COR-L47 (cell line): ENCODE measurements around the gene TAF6.

Experiments
- DNase-seq: peaks from one replicate; lab custom pipeline; 2025; lab: John Stamatoyannopoulos, UW

The TAF6 gene

DNA sequence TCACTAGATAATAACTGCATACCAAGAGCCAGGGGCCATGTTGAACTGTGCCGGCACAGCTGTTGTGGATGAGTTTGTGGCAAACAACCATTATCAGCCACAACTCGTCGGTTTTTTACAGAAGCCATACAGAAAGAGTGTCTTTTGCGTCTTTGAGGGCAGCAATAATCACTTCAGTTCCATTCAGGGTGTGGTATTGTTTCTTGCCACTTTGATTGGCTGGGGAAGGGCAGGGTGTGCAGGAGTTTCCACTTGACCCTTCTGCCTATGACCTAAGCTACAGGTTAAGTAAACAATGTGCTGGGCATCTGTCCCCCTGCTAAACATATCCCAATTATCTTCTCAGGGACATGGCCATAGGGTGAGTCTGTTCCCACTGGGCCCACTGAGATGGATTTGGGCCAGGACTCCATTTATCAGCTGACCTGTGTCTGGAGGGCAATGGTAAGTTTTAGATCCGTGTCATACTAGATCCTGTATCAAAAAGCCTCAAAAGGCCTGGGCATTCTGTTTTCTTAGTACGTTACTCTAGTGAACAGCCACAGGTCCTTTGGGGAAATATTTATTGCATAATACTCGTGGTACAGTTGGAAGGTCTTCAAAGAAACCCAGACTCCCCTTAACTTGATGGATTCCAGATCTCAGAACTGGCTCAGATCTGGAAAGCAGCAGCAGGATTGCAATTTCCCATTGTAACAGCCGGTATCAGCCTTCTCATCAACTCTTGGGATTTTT, 53.5 kb downstream of the TAF6 start:
- no peak for DNase-seq

- no peak for DNase-seq
Measured at GRCh38 chr7:100064162-100064561, 55.0 kb downstream of the TAF6 start.

- DNase-seq: no peak
Measured at GRCh38 chr7:100063376-100063775, 55.8 kb downstream of the TAF6 start.

- no peak for DNase-seq
Measured at GRCh38 chr7:100061518-100062193, 57.5 kb downstream of the TAF6 start.

- no peak for DNase-seq
Measured at GRCh38 chr7:100059251-100059739, 59.9 kb downstream of the TAF6 start.
